DMS 273 (cell line): ENCODE measurements around the gene SLC35F3.
A peak's percentile ranks its signal among the peaks of the same experiment; 100 is the strongest.

Experiments
- DNase-seq: peaks from one replicate; lab custom pipeline; 2025; ENCODE audit not compliant: unreplicated experiment; lab: John Stamatoyannopoulos, UW

Gene SLC35F3

DNA sequence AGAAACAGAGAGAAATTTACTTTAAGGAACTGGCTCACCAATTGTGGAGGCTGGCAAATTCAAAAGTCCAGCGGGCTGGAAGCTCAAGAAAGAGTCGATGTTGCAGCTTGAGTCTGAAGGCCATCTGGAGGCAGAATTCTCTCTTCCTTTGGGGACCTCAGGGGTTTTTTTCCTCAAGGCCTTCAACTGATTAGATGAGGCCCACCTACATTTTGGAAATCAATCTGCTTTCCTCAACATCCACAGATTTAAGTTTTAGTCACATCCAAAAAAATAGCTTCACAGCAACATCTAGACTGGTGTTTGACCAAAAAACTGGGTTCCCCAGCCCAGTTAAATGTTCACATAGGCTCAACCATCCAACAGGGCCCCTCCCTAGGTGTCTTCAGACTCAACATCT, 114.9 kb downstream of the SLC35F3 start:
- DNase-seq: no peak

DNA sequence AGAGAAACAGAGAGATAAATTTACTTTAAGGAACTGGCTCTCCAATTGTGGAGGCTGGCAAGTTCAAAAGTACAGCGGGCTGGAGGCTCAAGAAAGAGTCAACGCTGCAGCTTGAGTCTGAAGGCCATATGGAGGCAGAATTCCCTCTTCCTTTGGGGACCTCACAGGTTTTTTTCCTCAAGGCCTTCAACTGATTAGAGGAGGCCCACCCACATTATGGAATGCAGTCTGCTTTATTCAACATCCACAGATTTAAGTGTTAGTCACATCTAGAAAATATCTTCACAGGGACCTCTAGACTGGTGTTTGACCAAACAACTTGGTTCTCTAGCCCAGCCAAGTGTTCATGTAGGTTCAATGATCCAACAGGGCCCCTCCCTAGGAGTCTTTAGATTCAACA, 117.8 kb downstream of the SLC35F3 start:
- DNase-seq: no peak

DNA sequence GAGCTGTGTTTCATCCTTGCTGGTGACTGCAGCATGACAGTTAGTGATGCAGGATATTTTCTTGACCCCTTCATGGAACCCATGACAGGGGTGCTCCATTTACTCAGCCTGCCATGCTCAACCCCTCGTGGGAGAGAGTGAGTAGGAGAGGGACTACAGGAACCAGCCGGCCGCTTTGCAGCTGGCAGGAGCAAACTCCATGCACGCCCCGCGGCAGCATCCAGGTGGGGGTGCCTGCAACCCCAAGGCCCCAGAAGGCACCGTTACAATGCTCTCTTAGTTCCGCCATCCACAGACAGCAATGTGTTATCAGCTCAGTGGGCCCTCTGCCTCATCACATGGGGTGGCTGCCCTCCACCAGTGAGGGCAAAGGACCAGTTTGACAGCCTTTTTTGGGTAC, 135.1 kb downstream of the SLC35F3 start:
- DNase-seq: no peak

DNA sequence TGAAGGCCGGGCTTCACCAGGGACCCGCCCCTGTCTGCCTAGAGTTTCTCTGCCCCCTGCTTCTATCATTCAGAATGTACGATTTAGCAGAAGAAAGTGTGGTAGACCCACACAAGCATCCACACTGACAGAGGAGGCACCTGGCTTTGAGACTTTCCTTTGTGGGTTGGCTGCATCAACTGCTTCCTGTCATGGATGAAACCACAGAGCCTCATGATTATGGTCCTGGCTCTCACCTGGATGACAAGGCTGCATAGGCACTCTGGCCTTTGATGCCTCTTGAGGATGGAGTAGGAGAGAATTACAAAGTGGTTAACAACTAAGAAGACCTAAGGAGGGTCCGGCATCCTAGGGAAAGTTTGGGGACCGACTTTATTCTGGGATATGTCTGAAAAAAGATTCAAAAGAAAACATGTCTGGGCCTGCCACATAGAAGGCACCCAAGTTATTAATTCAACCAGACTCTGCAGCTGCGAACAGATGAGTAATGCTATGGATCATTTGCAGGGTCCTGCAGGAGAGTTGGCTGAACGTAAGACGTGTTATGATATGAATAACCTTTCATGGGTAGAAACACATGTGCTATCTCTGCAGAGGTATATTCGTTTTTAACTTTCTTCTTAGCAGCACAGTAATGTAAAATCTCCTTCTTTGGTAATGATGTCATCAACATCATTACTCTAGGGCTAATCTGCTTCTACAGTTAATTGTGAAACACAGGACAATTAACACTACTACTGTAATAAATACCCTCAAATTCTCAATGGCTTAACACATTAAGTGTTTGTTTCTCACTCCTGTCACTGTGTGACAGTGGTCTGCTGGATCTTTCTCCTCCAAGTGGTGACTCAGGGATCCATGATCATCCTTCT, 136.2 kb downstream of the SLC35F3 start:
- DNase-seq: no peak

DNA sequence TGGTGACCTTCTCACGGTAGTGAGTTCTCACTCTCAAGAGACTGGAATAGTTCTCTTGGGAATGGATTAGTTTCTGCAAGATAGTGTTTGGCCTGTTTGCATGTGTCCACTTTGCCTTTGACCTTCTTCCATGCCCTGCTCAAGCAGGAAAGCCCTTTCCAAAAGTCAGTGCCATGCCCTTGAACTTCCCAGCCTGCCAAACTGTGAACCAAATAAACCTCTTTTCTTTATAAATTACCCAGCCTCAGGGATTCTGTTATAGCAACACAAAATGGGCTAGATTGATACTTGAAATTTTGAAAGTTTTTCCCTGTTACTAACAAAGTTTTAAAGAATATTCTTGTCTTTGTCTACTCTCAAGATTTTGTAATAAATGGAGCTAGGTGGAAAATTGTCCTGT, 139.6 kb downstream of the SLC35F3 start:
- no peak for DNase-seq

DNA sequence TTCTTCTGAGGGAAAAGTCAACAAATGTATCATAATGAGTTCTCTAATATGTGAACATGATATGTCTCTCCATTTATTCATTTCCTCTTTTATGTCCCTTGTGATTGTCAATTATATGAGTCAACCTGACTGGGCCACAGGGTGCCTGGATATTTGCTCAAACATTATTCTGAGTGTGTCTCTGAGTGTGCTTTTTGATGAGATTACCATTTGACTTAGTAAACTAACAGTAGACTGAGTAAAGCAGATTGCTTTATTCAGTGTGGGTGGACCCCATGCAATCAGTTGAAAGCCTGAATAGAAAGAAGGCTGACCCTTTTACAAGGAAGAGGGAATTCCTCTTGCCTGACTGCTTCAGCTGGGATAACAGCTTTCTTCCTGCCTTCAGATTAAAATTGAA, 142.6 kb downstream of the SLC35F3 start:
- DNase-seq: no peak

DNA sequence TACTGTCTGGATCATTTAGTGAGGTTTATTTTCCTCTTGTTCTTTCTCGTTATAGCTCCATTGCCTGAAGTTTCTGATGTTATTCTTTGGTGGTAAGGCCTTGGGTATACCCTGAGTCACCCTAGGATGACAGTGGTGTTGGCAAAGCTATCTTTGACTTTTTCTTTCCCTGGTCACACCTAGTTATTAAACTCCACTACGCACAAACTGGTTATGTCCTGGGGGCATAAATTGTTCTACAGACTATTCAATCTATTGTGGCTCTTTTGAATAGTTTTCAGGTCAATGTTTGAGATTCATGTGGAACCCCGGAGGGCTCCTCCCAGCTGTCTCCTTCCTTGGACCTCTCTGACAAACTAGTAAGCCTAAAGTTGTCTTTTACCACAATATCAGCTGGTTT, 157.7 kb downstream of the SLC35F3 start:
- no peak for DNase-seq

DNA sequence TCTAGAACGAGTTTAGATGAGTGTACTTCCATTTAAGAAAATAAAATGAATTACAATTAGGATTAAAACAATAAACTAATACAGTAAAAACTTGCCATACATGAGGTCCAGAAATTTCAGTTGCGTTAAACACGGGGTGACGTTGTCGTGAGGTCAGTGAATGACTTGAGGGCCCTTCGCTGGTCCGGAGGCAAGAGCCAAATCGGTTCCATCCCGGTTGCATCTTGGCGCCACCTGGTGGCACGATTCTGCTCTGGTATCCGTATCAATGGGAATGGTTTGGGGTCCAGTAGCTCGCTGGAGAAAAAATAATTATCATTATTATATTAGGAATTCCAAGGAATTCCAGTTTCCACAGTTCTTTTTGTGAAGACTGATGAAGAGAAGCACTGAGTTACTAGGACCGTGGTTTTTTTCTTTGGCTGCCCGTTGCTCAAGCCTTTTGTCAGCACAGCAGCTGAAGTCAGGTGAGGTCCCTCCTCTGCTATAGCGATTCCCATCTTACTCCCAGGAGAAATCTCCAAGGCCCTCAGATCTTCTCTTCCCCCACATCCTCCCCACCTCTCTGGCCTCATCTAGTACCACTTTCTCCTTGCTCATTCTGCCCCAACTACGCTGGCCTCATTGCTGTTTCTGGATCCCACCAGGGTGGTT, 161.4 kb downstream of the SLC35F3 start:
- peak; percentile 92 for DNase-seq

DNA sequence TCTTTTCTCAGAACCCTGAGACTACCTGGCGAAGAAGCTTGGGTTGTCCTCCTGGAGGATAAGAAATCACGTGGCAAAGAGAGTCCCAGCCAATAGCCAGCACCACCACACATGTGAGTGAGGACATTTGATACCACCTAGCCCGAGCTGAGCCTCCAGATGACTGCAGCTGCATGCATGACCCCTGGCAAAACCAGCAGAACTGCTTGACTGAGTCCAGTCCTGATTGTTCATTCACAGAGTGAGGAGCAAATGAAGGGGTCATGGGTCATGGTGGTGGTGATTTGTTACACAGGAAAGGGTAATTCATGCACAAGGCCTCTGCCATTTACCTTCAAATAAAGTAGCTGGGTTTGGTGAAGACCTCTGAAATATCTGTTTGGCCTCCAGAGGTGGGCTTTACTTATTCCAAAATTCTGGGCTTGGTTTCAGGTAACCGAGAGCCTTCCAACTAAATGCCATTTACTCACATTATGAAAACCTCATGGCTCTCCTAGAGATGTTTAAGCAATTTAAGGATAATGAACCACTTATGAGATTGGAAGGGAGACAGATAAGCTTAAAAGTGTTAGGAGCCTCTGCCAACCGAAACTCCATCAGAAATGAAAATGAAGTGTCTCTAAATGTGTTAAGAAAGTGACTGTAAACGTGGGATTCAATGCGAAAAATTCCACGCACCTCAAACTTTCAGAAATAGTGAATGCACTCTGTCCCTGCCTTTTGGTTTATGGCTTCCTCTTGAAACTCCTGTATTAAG, 163.3 kb downstream of the SLC35F3 start:
- DNase-seq: no peak

DNA sequence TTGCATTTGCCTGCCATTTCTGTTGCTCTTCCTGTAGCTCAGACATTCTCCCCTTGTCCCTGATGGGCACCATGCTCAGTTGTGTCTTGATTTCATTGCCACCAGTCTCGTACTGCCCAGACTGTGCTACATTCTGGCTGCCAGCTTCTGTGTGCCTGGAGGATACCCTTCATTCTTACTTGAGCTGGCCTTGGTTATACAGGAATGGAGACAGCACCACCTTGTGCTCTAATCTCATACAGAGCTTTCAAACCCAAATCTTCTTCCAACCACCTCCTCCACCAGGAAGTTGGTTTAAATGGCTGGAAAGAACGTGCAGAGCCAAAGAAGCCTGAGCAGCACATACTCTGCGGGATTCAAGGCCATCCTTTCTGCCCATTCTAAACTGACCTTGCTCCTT, 165.3 kb downstream of the SLC35F3 start:
- DNase-seq: peak; percentile 32

DNA sequence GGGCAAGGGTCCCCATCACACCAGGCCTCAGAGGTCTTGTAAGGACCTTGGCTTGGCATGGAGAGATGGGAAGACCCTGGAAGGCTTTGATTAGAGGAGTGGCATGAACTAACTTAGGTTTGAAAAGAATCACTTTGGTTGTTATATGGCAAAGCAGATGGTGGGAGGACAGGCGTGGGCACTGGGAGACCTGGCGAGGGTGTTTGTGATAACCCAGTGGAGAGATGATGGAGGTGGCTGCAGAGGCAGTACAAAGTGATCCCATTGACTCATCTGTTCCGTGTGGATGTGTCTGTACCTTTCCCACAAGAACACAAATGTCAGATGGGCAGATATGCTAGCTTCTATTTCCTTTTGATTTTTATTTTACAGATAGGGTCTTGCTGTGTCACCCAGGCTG, 168.3 kb downstream of the SLC35F3 start:
- DNase-seq: no peak

DNA sequence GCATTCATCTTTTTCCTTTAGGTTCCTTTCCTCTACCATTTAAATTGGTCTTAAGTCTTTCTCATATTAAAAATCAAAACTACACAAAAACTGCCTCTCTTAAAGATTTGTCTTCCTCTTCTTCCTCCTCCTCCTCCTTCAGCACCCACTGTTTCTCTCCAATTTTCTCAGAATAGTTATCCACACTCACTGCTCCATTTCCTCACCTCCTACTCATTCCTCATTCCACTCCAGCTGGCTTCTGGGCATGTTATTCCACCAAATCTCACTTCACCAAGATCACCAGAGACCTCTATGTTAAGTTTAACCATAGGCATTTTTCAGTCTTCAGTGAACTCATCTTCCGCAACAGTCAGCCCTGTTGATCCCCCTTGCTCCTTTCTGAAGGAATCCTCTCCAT, 173.7 kb downstream of the SLC35F3 start:
- DNase-seq: no peak

DNA sequence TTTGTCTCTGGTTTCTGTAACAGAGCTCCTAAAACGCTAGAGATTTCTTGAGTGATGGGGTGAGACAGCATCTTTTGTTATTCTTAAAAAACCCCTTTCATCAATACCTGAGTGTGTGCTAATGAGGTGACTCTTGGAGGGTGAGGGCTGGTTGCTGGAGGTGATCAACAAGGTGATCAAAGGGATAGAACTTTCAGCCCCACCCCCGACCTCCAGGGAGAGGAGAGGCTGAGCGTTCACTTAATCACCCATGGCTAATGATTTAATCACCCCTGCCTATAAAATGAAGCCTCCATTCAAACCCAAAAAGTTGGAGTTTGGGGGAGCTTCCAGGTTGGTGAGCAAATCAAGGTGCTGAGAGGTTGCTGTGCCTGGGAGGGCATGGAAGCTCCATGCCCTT, 175.4 kb downstream of the SLC35F3 start:
- DNase-seq: no peak

DNA sequence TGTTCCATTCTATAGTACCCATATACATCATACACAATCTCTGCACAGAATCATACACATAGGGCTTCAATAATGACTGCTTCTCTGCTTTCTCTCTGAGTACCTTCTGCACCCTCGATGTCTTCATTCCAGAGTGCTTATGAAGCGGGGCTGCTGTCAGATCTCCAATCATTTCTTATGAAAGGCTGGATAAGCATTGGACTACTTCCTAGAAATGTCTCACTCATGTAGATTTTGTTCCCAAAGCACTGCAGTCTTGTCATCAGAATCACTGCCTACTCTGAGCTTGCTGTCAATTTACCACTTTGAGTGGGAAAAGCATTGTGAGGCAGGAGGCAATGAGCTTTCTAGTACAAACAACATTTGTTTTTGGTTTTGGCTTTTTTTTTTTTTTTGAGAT, 179.0 kb downstream of the SLC35F3 start:
- no peak for DNase-seq

DNA sequence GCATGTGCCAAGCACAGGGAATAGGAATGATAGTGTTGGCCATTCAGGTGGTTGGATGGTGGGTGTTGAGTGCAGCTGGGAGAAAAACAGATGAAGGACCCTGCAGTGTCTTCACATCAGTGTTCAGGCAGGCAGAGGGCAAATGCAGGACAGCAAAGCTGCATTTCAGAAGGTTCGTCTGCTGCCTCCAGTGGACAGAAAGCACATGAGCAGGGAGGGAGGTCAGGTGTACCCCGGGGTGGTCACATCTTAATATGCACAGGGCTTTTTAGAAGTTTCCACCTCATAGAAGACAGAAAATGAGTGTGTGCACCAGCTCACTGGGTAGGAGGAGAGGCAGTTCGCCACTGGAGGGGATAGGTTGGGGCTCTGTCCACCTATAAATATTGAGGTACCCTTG, 184.9 kb downstream of the SLC35F3 start:
- peak; percentile 20 for DNase-seq

DNA sequence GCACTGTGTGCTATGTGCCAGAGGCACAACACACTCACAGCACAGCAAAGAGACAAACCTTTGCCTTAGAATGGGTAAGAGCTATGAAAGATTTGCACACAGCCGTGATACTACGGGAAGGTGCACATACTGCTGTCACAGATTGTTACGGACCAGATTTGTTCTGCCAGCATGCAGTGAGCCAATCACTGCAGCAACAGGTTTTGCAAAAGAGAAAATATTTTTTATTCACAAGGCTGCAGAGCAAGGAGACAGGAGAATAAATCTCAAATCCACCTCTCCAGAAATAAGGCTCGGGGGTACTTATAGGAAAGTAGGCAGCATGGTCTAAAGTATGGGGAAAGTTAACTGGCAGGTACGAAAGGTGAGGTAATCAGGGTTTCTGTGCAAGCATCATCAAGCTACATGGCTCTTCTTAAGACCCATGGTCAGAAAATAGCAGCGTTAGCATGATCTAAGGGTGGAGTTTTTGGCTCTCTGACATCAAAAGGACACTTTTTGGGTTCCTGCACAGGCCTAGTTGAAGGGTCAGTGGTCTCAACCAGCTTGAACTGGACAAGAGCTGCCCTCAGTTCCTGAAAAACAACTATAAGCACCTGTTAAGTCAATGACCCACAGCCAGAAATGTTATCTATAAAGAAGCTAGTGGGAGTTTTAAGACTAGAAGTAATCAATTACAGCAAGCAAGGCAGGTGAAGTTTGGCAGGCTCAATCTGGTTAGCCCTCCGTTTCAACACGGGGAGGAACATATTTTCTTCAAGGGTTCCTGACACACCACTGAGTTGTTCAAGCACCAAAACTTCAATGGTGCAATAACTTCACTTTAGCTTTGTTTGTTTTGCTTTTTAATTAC, 186.0 kb downstream of the SLC35F3 start:
- DNase-seq: no peak

DNA sequence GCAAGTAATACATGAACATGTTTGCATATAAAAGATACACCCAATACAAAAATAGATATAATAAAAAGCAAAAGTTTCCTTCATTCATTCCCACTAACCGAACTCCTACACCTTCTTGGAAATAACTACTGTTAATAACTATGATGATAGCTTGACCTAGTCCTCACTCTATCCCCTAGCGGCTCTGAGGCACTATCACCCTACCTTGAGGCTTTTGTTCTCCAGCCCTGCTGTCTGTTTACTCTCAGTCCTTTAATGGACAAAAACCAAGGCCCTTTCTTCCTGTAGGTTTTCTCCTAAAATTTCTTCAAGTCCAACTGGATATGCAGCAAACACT, 186.6 kb downstream of the SLC35F3 start:
- no peak for DNase-seq

DNA sequence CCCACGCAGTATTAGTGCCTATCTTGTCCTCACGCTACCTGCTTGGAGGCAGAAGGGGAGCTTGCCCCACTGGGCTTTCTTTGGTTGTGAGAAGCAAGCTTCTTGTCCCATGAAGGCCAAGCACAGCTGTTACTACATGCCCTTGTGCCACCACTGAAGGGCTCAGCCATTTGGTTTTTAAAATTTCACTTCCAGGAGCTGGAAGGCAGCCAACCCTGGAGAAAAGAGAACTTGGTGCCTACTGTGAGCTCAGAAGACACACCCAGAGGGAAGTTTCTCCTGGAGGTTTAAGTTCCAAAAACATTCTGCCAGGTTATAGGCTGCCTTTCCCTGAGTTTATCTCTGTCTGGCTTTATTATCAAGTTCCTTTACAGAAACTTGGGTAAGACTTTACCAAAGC, 187.4 kb downstream of the SLC35F3 start:
- DNase-seq: peak; percentile 37

DNA sequence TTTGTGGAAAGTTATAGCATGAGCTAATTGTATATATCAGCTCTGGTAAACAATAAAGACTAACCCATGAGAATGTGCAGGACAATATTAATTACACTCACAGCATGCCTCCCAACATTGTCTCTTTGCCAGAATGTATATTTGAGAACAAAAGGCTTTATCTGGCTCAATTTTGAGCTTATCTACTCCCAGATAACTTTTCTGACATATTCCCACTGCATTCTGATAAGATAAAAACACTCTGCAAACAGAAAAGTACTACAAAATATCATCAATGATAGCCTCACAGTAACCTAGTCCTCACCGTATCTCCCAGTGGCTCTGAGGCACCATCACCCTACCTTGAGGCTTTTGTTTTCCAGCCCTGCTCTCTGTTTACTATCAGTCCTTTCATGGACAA, 188.6 kb downstream of the SLC35F3 start:
- no peak for DNase-seq

DNA sequence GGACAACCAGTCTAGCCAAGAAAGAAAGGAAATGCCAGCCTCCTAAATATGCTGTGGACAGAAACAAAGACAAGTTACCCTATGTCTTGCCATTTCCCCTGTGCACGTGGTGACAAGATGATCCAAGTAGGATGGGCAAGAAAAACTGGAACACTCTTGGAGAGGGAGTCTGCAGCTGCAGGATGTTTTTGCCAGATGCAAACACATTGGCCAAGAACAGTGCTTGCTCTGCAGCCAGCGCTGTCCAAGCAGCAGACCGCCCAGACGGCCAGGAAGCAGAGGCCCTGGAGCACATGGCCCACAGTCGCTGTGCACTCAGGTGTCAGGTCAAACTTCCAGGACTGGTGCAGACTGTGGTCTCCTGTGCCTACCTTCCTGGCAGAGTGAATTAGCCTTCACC, 189.3 kb downstream of the SLC35F3 start:
- DNase-seq: no peak

DNA sequence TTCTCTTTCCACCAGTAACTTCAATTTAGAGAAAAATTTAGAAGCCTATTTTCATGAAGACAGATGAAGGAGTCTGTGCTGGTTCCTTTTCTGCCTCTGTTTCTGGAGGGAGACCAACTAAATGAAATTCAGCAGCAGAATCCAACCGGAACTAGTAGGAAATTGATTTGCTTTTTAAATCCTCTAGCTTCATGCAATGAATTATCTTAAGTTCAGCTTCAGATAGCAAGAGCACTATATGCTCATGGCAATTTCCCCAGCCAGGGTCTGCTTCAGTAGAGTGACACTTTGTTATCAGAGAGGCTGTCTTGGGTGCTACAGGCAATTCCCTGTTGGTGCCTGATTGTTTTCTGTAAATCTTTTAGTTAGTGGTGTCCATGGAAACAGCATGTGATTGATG, 189.7 kb downstream of the SLC35F3 start:
- DNase-seq: no peak
